HEK293 (cell line): ENCODE results near the gene COL5A1.

Experiments
- ZBTB20 ChIP-seq: fragments of 450-650 bp; formaldehyde crosslinking; IDR thresholded peaks from 2 replicates; pipeline ENCODE4 v1.5.1; 2016; ENCODE audit warnings: missing biosample characterization, missing genetic modification characterization
- ZEB2 ChIP-seq: fragments of 450-650 bp; formaldehyde crosslinking; IDR thresholded peaks from 2 replicates; pipeline ENCODE4 v1.5.1; 2016; ENCODE audit warnings: missing biosample characterization, missing genetic modification characterization
- ZNF133 ChIP-seq: fragments of 450-650 bp; formaldehyde crosslinking; IDR thresholded peaks from 2 replicates; pipeline ENCODE4 v1.5.1; 2016; ENCODE audit warnings: missing biosample characterization, missing genetic modification characterization
- ZNF23 ChIP-seq: fragments of 450-650 bp; formaldehyde crosslinking; IDR thresholded peaks from 2 replicates; pipeline ENCODE4 v1.5.1; 2016; ENCODE audit warnings: missing biosample characterization, missing genetic modification characterization, borderline replicate concordance
- ZNF560 ChIP-seq: fragments of 450-650 bp; formaldehyde crosslinking; IDR thresholded peaks from 2 replicates; pipeline ENCODE4 v1.5.1; 2017; ENCODE audit warnings: missing biosample characterization, missing genetic modification characterization, borderline replicate concordance
- ZNF561 ChIP-seq: fragments of 450-650 bp; IDR thresholded peaks from 2 replicates; pipeline ENCODE4 v1.5.1; 2018; ENCODE audit warnings: missing biosample characterization, missing genetic modification characterization, borderline replicate concordance
- ZNF654 ChIP-seq: fragments of 450-650 bp; formaldehyde crosslinking; IDR thresholded peaks from 2 replicates; pipeline ENCODE4 v1.5.1; 2016; ENCODE audit warnings: low read depth, missing biosample characterization, missing genetic modification characterization
- ZNF776 ChIP-seq: fragments of 450-650 bp; formaldehyde crosslinking; IDR thresholded peaks from 2 replicates; pipeline ENCODE4 v1.5.0; 2017; ENCODE audit warnings: missing biosample characterization, missing genetic modification characterization, borderline replicate concordance
- ZNF792 ChIP-seq: fragments of 450-650 bp; formaldehyde crosslinking; IDR thresholded peaks from 2 replicates; pipeline ENCODE4 v1.5.1; 2016; ENCODE audit warnings: missing biosample characterization, missing genetic modification characterization
- ZNF837 ChIP-seq: fragments of 450-650 bp; formaldehyde crosslinking; IDR thresholded peaks from 2 replicates; pipeline ENCODE4 v1.5.1; 2016; ENCODE audit warnings: missing biosample characterization, missing genetic modification characterization
- TF ChIP-seq, protein P1 (sequence below): fragments of 450-650 bp; formaldehyde crosslinking; conservative IDR thresholded peaks from 2 replicates; pipeline ENCODE4 v1.5.1; 2016; ENCODE audit warnings: low read depth, missing biosample characterization, missing genetic modification characterization
- TF ChIP-seq, protein P2 (sequence below): fragments of 450-650 bp; formaldehyde crosslinking; IDR thresholded peaks from 2 replicates; pipeline ENCODE4 v1.5.1; 2016; ENCODE audit warnings: missing biosample characterization, missing genetic modification characterization
- TF ChIP-seq, protein P3 (sequence below): fragments of 450-650 bp; formaldehyde crosslinking; IDR thresholded peaks from 2 replicates; pipeline ENCODE4 v1.5.1; 2016; ENCODE audit warnings: missing biosample characterization, missing genetic modification characterization

DNA sequence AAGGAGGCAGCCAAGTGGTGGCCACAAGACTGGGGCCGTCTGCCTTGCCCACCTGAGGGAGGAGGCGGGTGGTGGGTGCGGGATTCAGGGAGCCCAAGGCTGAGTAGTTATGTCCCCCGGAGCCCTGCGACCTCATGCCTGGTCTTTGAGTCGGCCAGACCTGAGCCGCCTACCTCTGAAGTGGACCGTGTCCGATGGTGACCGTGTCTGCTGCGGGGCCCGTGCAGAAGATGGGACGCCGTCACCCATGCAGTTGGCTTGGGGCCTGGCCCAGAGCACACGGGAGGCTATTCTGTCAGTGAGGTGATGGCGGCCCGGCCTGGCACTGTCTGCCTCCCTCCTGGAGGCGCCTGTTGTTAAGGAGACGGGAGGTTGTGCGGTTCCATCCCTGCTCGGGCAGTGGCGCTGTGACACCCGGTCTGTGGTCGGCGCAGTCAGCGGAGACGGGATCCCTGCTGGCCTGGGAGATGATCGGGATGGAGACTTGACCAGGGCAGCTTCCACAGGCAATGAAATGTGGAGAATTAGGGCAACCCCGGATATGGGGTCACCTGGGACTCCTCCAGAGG is 176.5 kb downstream of the COL5A1 start:
- TF ChIP-seq ZNF654 = no peak
- TF ChIP-seq, protein P1, sequence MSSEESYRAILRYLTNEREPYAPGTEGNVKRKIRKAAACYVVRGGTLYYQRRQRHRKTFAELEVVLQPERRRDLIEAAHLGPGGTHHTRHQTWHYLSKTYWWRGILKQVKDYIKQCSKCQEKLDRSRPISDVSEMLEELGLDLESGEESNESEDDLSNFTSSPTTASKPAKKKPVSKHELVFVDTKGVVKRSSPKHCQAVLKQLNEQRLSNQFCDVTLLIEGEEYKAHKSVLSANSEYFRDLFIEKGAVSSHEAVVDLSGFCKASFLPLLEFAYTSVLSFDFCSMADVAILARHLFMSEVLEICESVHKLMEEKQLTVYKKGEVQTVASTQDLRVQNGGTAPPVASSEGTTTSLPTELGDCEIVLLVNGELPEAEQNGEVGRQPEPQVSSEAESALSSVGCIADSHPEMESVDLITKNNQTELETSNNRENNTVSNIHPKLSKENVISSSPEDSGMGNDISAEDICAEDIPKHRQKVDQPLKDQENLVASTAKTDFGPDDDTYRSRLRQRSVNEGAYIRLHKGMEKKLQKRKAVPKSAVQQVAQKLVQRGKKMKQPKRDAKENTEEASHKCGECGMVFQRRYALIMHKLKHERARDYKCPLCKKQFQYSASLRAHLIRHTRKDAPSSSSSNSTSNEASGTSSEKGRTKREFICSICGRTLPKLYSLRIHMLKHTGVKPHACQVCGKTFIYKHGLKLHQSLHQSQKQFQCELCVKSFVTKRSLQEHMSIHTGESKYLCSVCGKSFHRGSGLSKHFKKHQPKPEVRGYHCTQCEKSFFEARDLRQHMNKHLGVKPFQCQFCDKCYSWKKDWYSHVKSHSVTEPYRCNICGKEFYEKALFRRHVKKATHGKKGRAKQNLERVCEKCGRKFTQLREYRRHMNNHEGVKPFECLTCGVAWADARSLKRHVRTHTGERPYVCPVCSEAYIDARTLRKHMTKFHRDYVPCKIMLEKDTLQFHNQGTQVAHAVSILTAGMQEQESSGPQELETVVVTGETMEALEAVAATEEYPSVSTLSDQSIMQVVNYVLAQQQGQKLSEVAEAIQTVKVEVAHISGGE (tag by site-specific recombination) = no peak
- TF ChIP-seq, protein P2, sequence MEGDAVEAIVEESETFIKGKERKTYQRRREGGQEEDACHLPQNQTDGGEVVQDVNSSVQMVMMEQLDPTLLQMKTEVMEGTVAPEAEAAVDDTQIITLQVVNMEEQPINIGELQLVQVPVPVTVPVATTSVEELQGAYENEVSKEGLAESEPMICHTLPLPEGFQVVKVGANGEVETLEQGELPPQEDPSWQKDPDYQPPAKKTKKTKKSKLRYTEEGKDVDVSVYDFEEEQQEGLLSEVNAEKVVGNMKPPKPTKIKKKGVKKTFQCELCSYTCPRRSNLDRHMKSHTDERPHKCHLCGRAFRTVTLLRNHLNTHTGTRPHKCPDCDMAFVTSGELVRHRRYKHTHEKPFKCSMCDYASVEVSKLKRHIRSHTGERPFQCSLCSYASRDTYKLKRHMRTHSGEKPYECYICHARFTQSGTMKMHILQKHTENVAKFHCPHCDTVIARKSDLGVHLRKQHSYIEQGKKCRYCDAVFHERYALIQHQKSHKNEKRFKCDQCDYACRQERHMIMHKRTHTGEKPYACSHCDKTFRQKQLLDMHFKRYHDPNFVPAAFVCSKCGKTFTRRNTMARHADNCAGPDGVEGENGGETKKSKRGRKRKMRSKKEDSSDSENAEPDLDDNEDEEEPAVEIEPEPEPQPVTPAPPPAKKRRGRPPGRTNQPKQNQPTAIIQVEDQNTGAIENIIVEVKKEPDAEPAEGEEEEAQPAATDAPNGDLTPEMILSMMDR = no peak
- no peak for TF ChIP-seq ZNF133 (tag by site-specific recombination)
- no peak for TF ChIP-seq ZNF560 (tag by site-specific recombination)
- no peak for TF ChIP-seq ZBTB20 (tag by site-specific recombination)
- TF ChIP-seq ZNF776 (tag by site-specific recombination) = no peak
- no peak for TF ChIP-seq ZNF561 (tag by site-specific recombination)
- no peak for TF ChIP-seq ZNF23
- TF ChIP-seq, protein P3, sequence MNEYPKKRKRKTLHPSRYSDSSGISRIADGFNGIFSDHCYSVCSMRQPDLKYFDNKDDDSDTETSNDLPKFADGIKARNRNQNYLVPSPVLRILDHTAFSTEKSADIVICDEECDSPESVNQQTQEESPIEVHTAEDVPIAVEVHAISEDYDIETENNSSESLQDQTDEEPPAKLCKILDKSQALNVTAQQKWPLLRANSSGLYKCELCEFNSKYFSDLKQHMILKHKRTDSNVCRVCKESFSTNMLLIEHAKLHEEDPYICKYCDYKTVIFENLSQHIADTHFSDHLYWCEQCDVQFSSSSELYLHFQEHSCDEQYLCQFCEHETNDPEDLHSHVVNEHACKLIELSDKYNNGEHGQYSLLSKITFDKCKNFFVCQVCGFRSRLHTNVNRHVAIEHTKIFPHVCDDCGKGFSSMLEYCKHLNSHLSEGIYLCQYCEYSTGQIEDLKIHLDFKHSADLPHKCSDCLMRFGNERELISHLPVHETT (tag by site-specific recombination) = no peak
- TF ChIP-seq ZNF792 (tag by site-specific recombination) = no peak
- TF ChIP-seq ZNF837 (tag by site-specific recombination) = no peak
- no peak for TF ChIP-seq ZEB2 (tag by site-specific recombination)
